Effector memory CD8-positive, alpha-beta T cell (primary cell): Measurements from ENCODE around the gene KLK3.
A peak's percentile ranks its signal among the peaks of the same experiment; 100 is the strongest.
"Not testable (repeated sequence)": the region's sequence is repeated elsewhere in the genome, so short reads cannot be mapped to it uniquely, and the experiment has no call there.

Experiments used
- ATAC-seq: fragments of 150-1000 bp; cut with Tn5 transposase; replicated peaks from 2 replicates; pipeline ENCODE4 v1.10.0; 2021; ENCODE audit warnings: mild to moderate bottlenecking, moderate library complexity
- DNase-seq, 3 experiments: peaks; one replicate each; pipeline ENCODE4 v3.0.0; 2021
- H3K27ac Mint-ChIP-seq, 2 donors: one replicate each; pipeline ENCODE4 v1.8.0; 2022; ENCODE audit warnings: mild to moderate bottlenecking in 2 of 2, mixed read lengths in 2 of 2, moderate library complexity in 2 of 2
- H3K27me3 Mint-ChIP-seq, 2 donors: one replicate each; pipeline ENCODE4 v1.8.0; 2022; ENCODE audit warnings: mixed read lengths in 2 of 2
- H3K36me3 Mint-ChIP-seq: one replicate; pipeline ENCODE4 v1.8.0; 2022; ENCODE audit warnings: mild to moderate bottlenecking, moderate library complexity, mixed read lengths; ENCODE audit not compliant: insufficient read depth
- H3K4me1 Mint-ChIP-seq, 2 donors: one replicate each; pipeline ENCODE4 v1.8.0; 2022; ENCODE audit warnings: low read depth in 2 of 2, mixed read lengths in 2 of 2
- H3K4me3 Mint-ChIP-seq, 2 donors: one replicate each; pipeline ENCODE4 v1.8.0; 2022; ENCODE audit warnings: mild to moderate bottlenecking in 2 of 2, mixed read lengths in 2 of 2, moderate library complexity in 2 of 2
- H3K9me3 Mint-ChIP-seq, 2 donors: one replicate each; pipeline ENCODE4 v1.8.0; 2022; ENCODE audit warnings: mixed read lengths in 2 of 2
- total RNA-seq, 9 experiments: gene quantifications; one replicate each; lab custom pipeline; 2026; lab: John Stamatoyannopoulos, UW

Gene KLK3
- 0 reads per million in 9 experiments for total RNA-seq

GRCh38 chr19:50854636-50855410 lies at the start of gene KLK3:
Gene KLK3, plus strand, starts transcription at chr19:50854915. Its CDS starts 41 bp downstream, at chr19:50854956.
- no peaks in the 10 kb centered on the region for H3K4me1 Mint-ChIP-seq
- H3K36me3 Mint-ChIP-seq, result no peaks in the 10 kb centered on the region
- no peak within 1 kb of the TSS for H3K27ac Mint-ChIP-seq
- DNase-seq, result no peak
- no peak for ATAC-seq
- H3K27me3 Mint-ChIP-seq, result peaks cover 75 to 84% of the 10 kb centered on the region in 2 donors
- peaks cover 0 to 4% of the 10 kb centered on the region in 2 donors for H3K9me3 Mint-ChIP-seq
- no peak within 1 kb of the TSS for H3K4me3 Mint-ChIP-seq

DNA sequence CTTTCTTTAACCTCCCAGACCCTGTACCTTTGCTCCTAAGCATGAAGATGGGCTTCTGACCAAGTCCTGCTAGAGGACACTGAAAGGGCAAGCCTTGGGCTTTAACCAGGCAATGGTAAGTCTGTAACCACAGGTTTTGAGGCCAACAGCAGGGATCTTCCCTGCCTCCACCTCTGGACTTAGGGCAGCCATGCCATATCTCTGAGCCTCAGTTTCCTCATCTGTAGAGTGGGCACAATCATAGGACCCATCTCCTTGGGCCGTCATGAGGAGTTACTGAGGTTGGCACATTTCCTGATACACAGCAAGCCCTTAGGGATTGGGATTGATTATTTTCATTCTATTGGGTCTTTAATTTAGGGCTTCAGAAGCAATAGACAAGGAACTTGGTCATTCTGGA lies 45.9 kb upstream of the KLK3 start:
- Mint-ChIP-seq H3K36me3 (peaks cover 9% of the 10 kb centered on the region), H3K9me3 (no peaks in the 10 kb centered on the region), H3K27me3 (peaks cover 6 to 25% of the 10 kb centered on the region in 2 donors), H3K27ac (no peak overlapping the region), H3K4me1 (peaks cover 11 to 19% of the 10 kb centered on the region in 2 donors), H3K4me3 (no peak overlapping the region)
- no peak for ATAC-seq
- DNase-seq, result no peak

- H3K9me3 Mint-ChIP-seq, H3K4me3 Mint-ChIP-seq, ATAC-seq, H3K4me1 Mint-ChIP-seq, DNase-seq, H3K27ac Mint-ChIP-seq, H3K36me3 Mint-ChIP-seq: not testable (repeated sequence)
- H3K27me3 Mint-ChIP-seq, result peaks cover 30 to 52% of the 10 kb centered on the region in 2 donors
Observed at GRCh38 chr19:50811622-50812238, 43.0 kb upstream of the KLK3 start.

DNA sequence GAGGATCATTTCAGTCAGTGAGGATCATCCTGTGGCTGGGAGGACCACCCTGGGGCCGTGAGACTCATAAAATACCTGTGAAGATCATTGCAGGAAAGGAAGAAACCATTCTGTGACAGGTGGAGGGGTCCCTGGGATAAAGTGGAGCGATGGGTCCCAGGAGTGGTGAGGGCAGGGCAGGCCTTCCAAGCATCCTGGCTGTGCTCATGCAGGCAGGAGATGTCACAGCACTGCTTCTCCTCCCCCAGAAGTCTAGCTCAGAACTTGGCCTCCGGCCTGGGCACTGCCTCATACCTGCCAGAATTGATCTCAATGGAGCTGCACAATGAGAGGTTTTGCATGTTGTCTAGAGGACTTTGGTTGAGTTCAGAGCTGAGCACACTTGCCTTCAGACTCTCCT lies 42.2 kb upstream of the KLK3 start:
- no peak overlapping the region for H3K4me3 Mint-ChIP-seq
- H3K27ac Mint-ChIP-seq, result no peak overlapping the region
- H3K4me1 Mint-ChIP-seq, result peaks cover 0 to 2% of the 10 kb centered on the region in 2 donors
- H3K27me3 Mint-ChIP-seq, result peaks cover 38 to 60% of the 10 kb centered on the region in 2 donors
- H3K9me3 Mint-ChIP-seq, result no peaks in the 10 kb centered on the region
- ATAC-seq (no peak), DNase-seq (no peak)
- H3K36me3 Mint-ChIP-seq, result no peaks in the 10 kb centered on the region

GRCh38 chr19:50814883-50815282 lies 39.8 kb upstream of the KLK3 start:
- Mint-ChIP-seq H3K4me3 (no peak overlapping the region), H3K4me1 (peaks cover under 1 to 14% of the 10 kb centered on the region in 2 donors), H3K36me3 (peaks cover 4% of the 10 kb centered on the region), H3K27ac (no peak overlapping the region), H3K27me3 (peaks cover 56 to 84% of the 10 kb centered on the region in 2 donors), H3K9me3 (no peaks in the 10 kb centered on the region)
- ATAC-seq, result no peak
- DNase-seq, result no peak

GRCh38 chr19:50815439-50815838 lies 39.3 kb upstream of the KLK3 start:
- Mint-ChIP-seq H3K27me3 (peaks cover 61 to 84% of the 10 kb centered on the region in 2 donors), H3K9me3 (no peaks in the 10 kb centered on the region), H3K27ac (no peak overlapping the region), H3K36me3 (peaks cover 4% of the 10 kb centered on the region), H3K4me1 (peaks cover 6 to 15% of the 10 kb centered on the region in 2 donors), H3K4me3 (no peak overlapping the region)
- ATAC-seq, result no peak
- DNase-seq, result no peak

GRCh38 chr19:50817941-50818858 lies 36.5 kb upstream of the KLK3 start:
- Mint-ChIP-seq H3K9me3 (no peaks in the 10 kb centered on the region), H3K27ac (peak overlapping the region in 1 of 2 donors; percentile 56), H3K27me3 (peaks cover 83 to 94% of the 10 kb centered on the region in 2 donors), H3K4me3 (peak overlapping the region; percentile 20 to 65), H3K4me1 (peaks cover 8 to 17% of the 10 kb centered on the region in 2 donors), H3K36me3 (peaks cover 4% of the 10 kb centered on the region)
- DNase-seq, result no peak
- ATAC-seq, result peak; percentile 51

- ATAC-seq (no peak), DNase-seq (no peak)
- H3K27ac Mint-ChIP-seq, result peak overlapping the region in 1 of 2 donors; percentile 56
- peaks cover 4% of the 10 kb centered on the region for H3K36me3 Mint-ChIP-seq
- peak overlapping the region; percentile 20 to 65 for H3K4me3 Mint-ChIP-seq
- peaks cover 8 to 17% of the 10 kb centered on the region in 2 donors for H3K4me1 Mint-ChIP-seq
- H3K9me3 Mint-ChIP-seq, result no peaks in the 10 kb centered on the region
- H3K27me3 Mint-ChIP-seq, result peaks cover 85 to 95% of the 10 kb centered on the region in 2 donors
Observed at GRCh38 chr19:50818859-50819472, 35.7 kb upstream of the KLK3 start.

GRCh38 chr19:50819636-50820035 lies 35.1 kb upstream of the KLK3 start:
- DNase-seq (no peak), ATAC-seq (no peak)
- no peaks in the 10 kb centered on the region for H3K9me3 Mint-ChIP-seq
- H3K27me3 Mint-ChIP-seq, result peaks cover 80 to 89% of the 10 kb centered on the region in 2 donors
- no peak overlapping the region for H3K27ac Mint-ChIP-seq
- peaks cover 8 to 17% of the 10 kb centered on the region in 2 donors for H3K4me1 Mint-ChIP-seq
- H3K4me3 Mint-ChIP-seq, result no peak overlapping the region
- peaks cover 4% of the 10 kb centered on the region for H3K36me3 Mint-ChIP-seq

DNA sequence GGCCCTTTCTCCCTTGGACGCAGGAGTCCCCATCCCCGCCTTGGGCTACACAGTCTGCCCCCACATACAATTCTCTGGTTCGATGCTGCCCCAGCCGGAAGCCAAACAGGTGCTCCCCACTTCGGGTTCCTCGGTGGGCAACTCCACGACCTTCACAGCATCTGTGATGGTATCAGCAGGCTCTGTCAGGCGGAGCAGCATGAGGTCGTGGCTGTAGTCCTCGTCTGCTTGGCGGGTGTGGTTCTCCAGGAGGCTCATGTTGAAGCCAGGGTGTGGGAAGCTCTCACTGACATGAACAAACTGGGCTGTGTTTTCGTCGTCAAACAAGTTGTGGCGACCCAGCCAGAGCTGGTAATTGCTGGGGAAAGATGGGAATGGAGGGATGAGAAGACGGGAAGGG lies 34.6 kb upstream of the KLK3 start:
- Mint-ChIP-seq H3K4me1 (peaks cover 8 to 17% of the 10 kb centered on the region in 2 donors), H3K27ac (no peak overlapping the region), H3K27me3 (peaks cover 75 to 85% of the 10 kb centered on the region in 2 donors), H3K4me3 (peak overlapping the region; percentile 5 to 26), H3K36me3 (peaks cover 4% of the 10 kb centered on the region), H3K9me3 (no peaks in the 10 kb centered on the region)
- ATAC-seq (no peak), DNase-seq (no peak)

DNA sequence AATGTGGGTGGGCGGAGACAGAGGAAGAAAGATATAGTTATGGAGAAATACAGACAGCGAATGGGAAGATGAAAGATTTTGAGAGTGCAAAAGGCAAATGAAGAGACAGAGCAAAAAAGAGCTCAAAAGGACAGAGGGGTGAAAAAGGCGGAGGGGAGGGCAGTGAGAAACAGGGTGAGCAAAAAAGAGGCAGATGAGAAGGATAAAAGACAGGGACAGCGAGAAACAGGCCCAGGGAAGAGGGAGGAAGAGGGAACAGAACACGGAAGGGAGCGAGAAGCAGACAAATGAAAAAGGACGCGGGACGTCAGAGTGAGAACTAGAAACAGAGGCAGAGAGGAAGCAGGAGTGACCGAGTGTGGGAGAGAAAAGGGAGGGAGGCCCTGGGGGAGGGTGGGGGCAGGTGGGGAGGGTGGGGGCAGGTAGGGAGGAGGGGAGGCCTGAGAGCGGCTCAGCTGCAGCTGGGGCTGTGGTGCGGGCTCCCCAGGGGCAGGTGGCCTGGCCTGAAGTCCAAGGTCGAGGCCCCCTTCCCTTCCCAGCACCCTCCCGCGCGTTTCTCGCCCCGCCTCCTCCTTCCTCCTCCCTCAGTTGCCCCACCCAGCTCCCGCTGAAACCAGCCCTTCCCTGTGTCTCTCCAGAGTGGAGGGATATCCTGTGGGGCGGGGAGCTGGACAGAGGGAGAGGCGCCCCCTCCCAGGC lies 34.0 kb upstream of the KLK3 start:
- Mint-ChIP-seq H3K36me3 (peaks cover 4% of the 10 kb centered on the region), H3K27me3 (peaks cover 69 to 80% of the 10 kb centered on the region in 2 donors), H3K4me3 (peak overlapping the region; percentile 5 to 26), H3K27ac (no peak overlapping the region), H3K9me3 (no peaks in the 10 kb centered on the region), H3K4me1 (peaks cover 8 to 17% of the 10 kb centered on the region in 2 donors)
- no peak for ATAC-seq
- no peak for DNase-seq

DNA sequence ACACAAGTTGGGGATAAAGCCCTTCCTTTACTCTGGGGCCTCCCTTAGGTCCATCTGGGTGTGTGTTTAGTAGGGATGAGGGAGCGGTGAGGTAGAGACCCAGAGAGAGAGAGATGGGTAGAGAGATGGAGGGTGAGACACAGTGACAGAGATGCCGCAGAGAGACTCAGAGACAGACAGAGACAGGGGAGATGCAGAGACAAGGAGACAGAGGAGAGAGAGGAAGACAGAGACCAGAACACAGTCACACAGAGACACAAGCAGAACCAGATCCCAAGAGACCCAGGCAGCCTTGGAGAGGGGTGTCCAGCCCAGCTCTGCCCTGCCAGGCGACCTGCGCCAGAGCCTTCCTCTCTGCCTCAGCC lies 33.5 kb upstream of the KLK3 start:
- ATAC-seq, result no peak
- no peak overlapping the region for H3K4me3 Mint-ChIP-seq

More for the DNA sequence above, 33.5 kb upstream of the KLK3 start:
- no peak for DNase-seq
- Mint-ChIP-seq H3K4me1 (peaks cover 8 to 17% of the 10 kb centered on the region in 2 donors), H3K27me3 (peaks cover 70 to 80% of the 10 kb centered on the region in 2 donors), H3K9me3 (no peaks in the 10 kb centered on the region), H3K27ac (no peak overlapping the region), H3K36me3 (peaks cover 4% of the 10 kb centered on the region)
